ENCODE results near the gene TPD52L2. TPM values are rescaled to one million over a fixed set of nuclear protein-coding genes. Genes with fewer than 3 reads are reported as not detected.

Gene TPD52L2
- polyA plus RNA-seq, 1 experiment, result 202 TPM

- no peak for TF ChIP-seq CTCF (IDR thresholded peaks at IDR 0.05; ENCODE audit: low read depth, low read length)
- Histone ChIP-seq H3K4me3 (ENCODE audit: low read depth, low read length) (peak overlapping the region; percentile 72), H3K27ac (ENCODE audit: low read depth, low read length) (no peak overlapping the region), H3K9me3 (ENCODE audit: control insufficient read depth, insufficient read depth, low read length) (no peaks in the 10 kb centered on the region; the same call in 1 of the 2 replicates), H3K27me3 (ENCODE audit: control insufficient read depth, insufficient read depth, low read length) (no peaks in the 10 kb centered on the region)
- DNase-seq (ENCODE audit: low read depth, low spot score), result no peak
- CTCF ChIA-PET, result interaction anchor here (0.7 to 1.3 kb wide), 5 partner anchors 14 to 358 kb away, joined by 3 to 5 read pairs (median 3); no protein-coding TSS in a partner anchor
- POLR2A ChIA-PET, result interaction anchor here (0.6 to 1.2 kb wide), 4 partner anchors 17 to 122 kb away, joined by 3 to 5 read pairs (median 3); partner anchors contain the start of gene TPD52L2
Observed at GRCh38 chr20:63895952-63896263, 30.8 kb downstream of the TPD52L2 start.

- TF ChIP-seq CTCF (IDR thresholded peaks at IDR 0.05; ENCODE audit: low read depth, low read length), result no peak
- H3K27me3 ChIP-seq (ENCODE audit: control insufficient read depth, insufficient read depth, low read length), result no peaks in the 10 kb centered on the region
- DNase-seq (ENCODE audit: low read depth, low spot score), result no peak
- CTCF ChIA-PET, result interaction anchor here (1.0 to 1.3 kb wide), 4 partner anchors 13 to 358 kb away, joined by 3 read pairs; no protein-coding TSS in a partner anchor
- peak overlapping the region; percentile 72 for H3K4me3 ChIP-seq (ENCODE audit: low read depth, low read length)
- H3K9me3 ChIP-seq (ENCODE audit: control insufficient read depth, insufficient read depth, low read length), result no peaks in the 10 kb centered on the region; the same call in 1 of the 2 replicates
- peak overlapping the region; percentile 66 for H3K27ac ChIP-seq (ENCODE audit: low read depth, low read length)
- POLR2A ChIA-PET, result interaction anchor here (0.6 to 1.2 kb wide), 4 partner anchors 18 to 123 kb away, joined by 3 to 5 read pairs (median 3); partner anchors contain the start of gene TPD52L2
Observed at GRCh38 chr20:63896264-63897105, 31.4 kb downstream of the TPD52L2 start.

GRCh38 chr20:63897978-63898561 is 33.0 kb downstream of the TPD52L2 start:
- ChIA-PET CTCF (no interaction called here), POLR2A (no interaction called here)
- no peak for TF ChIP-seq CTCF (IDR thresholded peaks at IDR 0.05; ENCODE audit: low read depth, low read length)
- no peaks in the 10 kb centered on the region for H3K27me3 ChIP-seq (ENCODE audit: control insufficient read depth, insufficient read depth, low read length)
- DNase-seq (ENCODE audit: low read depth, low spot score), result no peak
- no peak overlapping the region for H3K27ac ChIP-seq (ENCODE audit: low read depth, low read length)
- no peaks in the 10 kb centered on the region for H3K9me3 ChIP-seq (ENCODE audit: control insufficient read depth, insufficient read depth, low read length)
- no peak overlapping the region for H3K4me3 ChIP-seq (ENCODE audit: low read depth, low read length)

GRCh38 chr20:63898882-63899558 is 34.0 kb downstream of the TPD52L2 start:
- Histone ChIP-seq H3K9me3 (ENCODE audit: control insufficient read depth, insufficient read depth, low read length) (no peaks in the 10 kb centered on the region), H3K27me3 (ENCODE audit: control insufficient read depth, insufficient read depth, low read length) (no peaks in the 10 kb centered on the region), H3K4me3 (ENCODE audit: low read depth, low read length) (no peak overlapping the region), H3K27ac (ENCODE audit: low read depth, low read length) (no peak overlapping the region)
- no peak for TF ChIP-seq CTCF (IDR thresholded peaks at IDR 0.05; ENCODE audit: low read depth, low read length)
- no peak for DNase-seq (ENCODE audit: low read depth, low spot score)
- ChIA-PET CTCF (no interaction called here), POLR2A (interaction anchor here (0.6 kb wide), 1 partner anchor 43 kb away, joined by 4 read pairs; no protein-coding TSS in a partner anchor)

All from AG04450 (cell line).